Endometrial microvascular endothelial cells (primary cell): ENCODE results near the gene MCHR2. TPM values are rescaled to one million over a fixed set of nuclear protein-coding genes. Genes with fewer than 3 reads are reported as not detected.
"Not testable (repeated sequence)": the region's sequence is repeated elsewhere in the genome, so short reads cannot be mapped to it uniquely, and the experiment has no call there.

Experiments
- in situ Hi-C: cut with HindIII; loops from 2 replicates; pipeline ENCODE4 v1.10.0; 2017; ENCODE audit warnings: low sequenced_read_pairs, low pct_unique_long_range_greater_than_20kb; ENCODE audit errors: inconsistent ontology term
- total RNA-seq: library from RNA; depleted of rRNA; stranded (reverse); fragments of >200 nt; gene quantifications from one replicate; pipeline ENCODE4 v1.2.3, GENCODE V29; 2015; ENCODE audit errors: inconsistent ontology term

The MCHR2 gene
- total RNA-seq: not detected

GRCh38 chr6:99993533-99994251, at the start of gene MCHR2:
MCHR2 (minus strand) TSS chr6:99994223; CDS start chr6:99956147, 38,076 bp downstream.
- in situ Hi-C loops: no loop called here

GRCh38 chr6:100038546-100038945, 44.5 kb upstream of the MCHR2 start:
- in situ Hi-C loops: not testable (repeated sequence)

- in situ Hi-C loops: no loop called here
Measured at GRCh38 chr6:100035873-100036653, 42.0 kb upstream of the MCHR2 start.

- in situ Hi-C loops: no loop called here
Measured at GRCh38 chr6:100023798-100024197, 29.8 kb upstream of the MCHR2 start.

GRCh38 chr6:100022847-100023246, 28.8 kb upstream of the MCHR2 start:
- in situ Hi-C loops: no loop called here

GRCh38 chr6:100008857-100009256, 14.8 kb upstream of the MCHR2 start:
- in situ Hi-C loops: no loop called here

- in situ Hi-C loops: no loop called here
Measured at GRCh38 chr6:100001915-100002388, 7.9 kb upstream of the MCHR2 start.

- in situ Hi-C loops: no loop called here
Measured at GRCh38 chr6:99997141-99997540, 3.1 kb upstream of the MCHR2 start.

GRCh38 chr6:99995916-99996315, 1.9 kb upstream of the MCHR2 start:
- in situ Hi-C loops: no loop called here

- in situ Hi-C loops: no loop called here
Measured at GRCh38 chr6:99993146-99993532, 884 bp downstream of the MCHR2 start.

GRCh38 chr6:99991955-99992354, 2.1 kb downstream of the MCHR2 start:
- in situ Hi-C loops: no loop called here

GRCh38 chr6:99980741-99981140, 13.3 kb downstream of the MCHR2 start:
- in situ Hi-C loops: no loop called here

GRCh38 chr6:99979953-99980352, 14.1 kb downstream of the MCHR2 start:
- in situ Hi-C loops: no loop called here

- in situ Hi-C loops: no loop called here
Measured at GRCh38 chr6:99967052-99967451, 27.0 kb downstream of the MCHR2 start.

- in situ Hi-C loops: no loop called here
Measured at GRCh38 chr6:99960027-99960426, 34.0 kb downstream of the MCHR2 start.

- in situ Hi-C loops: no loop called here
Measured at GRCh38 chr6:99951016-99951805, 42.8 kb downstream of the MCHR2 start.

GRCh38 chr6:99946005-99946404, 48.0 kb downstream of the MCHR2 start:
- in situ Hi-C loops: no loop called here

GRCh38 chr6:99943846-99944245, 50.2 kb downstream of the MCHR2 start:
- in situ Hi-C loops: no loop called here

GRCh38 chr6:99940582-99940981, 53.4 kb downstream of the MCHR2 start:
- in situ Hi-C loops: no loop called here
